ENCODE data around the gene OSTM1. TPM values are rescaled to one million over a fixed set of nuclear protein-coding genes. Genes with fewer than 3 reads are reported as not detected.

Gene OSTM1
- total and polyA plus RNA-seq, 9 of the 15 experiments (the other 6 are each of a cell fraction or from before 2014, with no cell fraction given): 5.6 to 29.5 (median 16.3) TPM

GRCh38 chr6:108009894-108010293 is 64.6 kb downstream of the OSTM1 start:
- H3K79me2 ChIP-seq (ENCODE audit: control insufficient read depth, insufficient read depth, low read length): no peaks in the 10 kb centered on the region
- no peak overlapping the region for H3K4me2 ChIP-seq (ENCODE audit: insufficient read depth, low read length)
- H3K27ac ChIP-seq (ENCODE audit: extremely low read depth, low read depth, low read length): no peak overlapping the region
- intact Hi-C loops (cut with micrococcal nuclease) (no loop called here), in situ Hi-C loops (cut with MboI) (no loop called here)
- FAIRE-seq (no peak), ATAC-seq (no peak), DNase-seq (ENCODE audit: extremely low read depth in 1 of 4, low spot score in 3 of 4) (no peak)
- H3K36me3 ChIP-seq (ENCODE audit: control insufficient read depth, insufficient read depth, low read length): no peaks in the 10 kb centered on the region
- POLR2A ChIA-PET: interaction anchor here (1.0 kb wide), 1 partner anchor 27 kb away, joined by 3 read pairs; no protein-coding TSS in a partner anchor
- no peak overlapping the region for H2AFZ ChIP-seq (ENCODE audit: low read depth, low read length)
- no peak overlapping the region for H3K4me3 ChIP-seq
- peaks cover 9% of the 10 kb centered on the region for H3K9me3 ChIP-seq (replicated peaks; ENCODE audit: control insufficient read depth, insufficient read depth, low read depth, low read length)
- TF ChIP-seq NONO (IDR thresholded peaks at IDR 0.05; ENCODE audit: low read depth in 2 of 2, low read length in 1 of 2) (no peak), ETS1 (conservative IDR thresholded peaks at IDR 0.05; ENCODE audit: control insufficient read depth, low read depth, low read length) (no peak), HBP1 (CRISPR knock-in tag; IDR thresholded peaks at IDR 0.05) (no peak), ZNF75A (CRISPR knock-in tag; IDR thresholded peaks at IDR 0.05) (no peak)
- H3K9me1 ChIP-seq (ENCODE audit: control insufficient read depth, insufficient read depth, low read length): no peaks in the 10 kb centered on the region
- CTCF ChIA-PET (ENCODE audit: low intra/inter-chr PET ratio): no interaction called here
- H3K27me3 ChIP-seq (ENCODE audit: control insufficient read depth in 2 of 2, insufficient read depth in 2 of 2, low read length in 2 of 2): no peaks in the 10 kb centered on the region; a peak in 1 of 5 replicates
- H4K20me1 ChIP-seq (replicated peaks; ENCODE audit: control insufficient read depth, insufficient read depth, low read length): no peaks in the 10 kb centered on the region
- no TSS peak for BruUV-seq (replicated peaks)
- no peak overlapping the region for H3K9ac ChIP-seq (ENCODE audit: insufficient read depth in 1 of 2, low read depth in 2 of 2, low read length in 2 of 2)
- no peaks in the 10 kb centered on the region; a peak in 1 of 5 replicates for H3K4me1 ChIP-seq (replicated peaks in 1 of 2; ENCODE audit: control insufficient read depth in 2 of 2, insufficient read depth in 2 of 2, low read length in 2 of 2)

All from K562 (cell line).